Left lung (tissue), 10 donors: ENCODE results near the gene NKD2. TPM values are rescaled to one million over a fixed set of nuclear protein-coding genes. Genes with fewer than 3 reads are reported as not detected.

ENCODE experiments used
- ATAC-seq: fragments of 200-7000 bp; cut with Tn5 transposase; one replicate; pipeline ENCODE4 v1.9.1; 2020; ENCODE audit warnings: moderate library complexity
- DNase-seq, 4 donors: peaks; one replicate each; pipeline ENCODE4 v3.0.0-alpha.2; 2013 to 2020
- H3K27ac ChIP-seq, 2 donors: fragments of 200-600 bp; sonication (generic) in 1 of 2; one replicate each; pipeline versions ENCODE4 v1.5.0 to v1.8.0; 2020 to 2021
- H3K27me3 ChIP-seq, 2 donors: fragments of 200-600 bp; sonication (generic) in 1 of 2; one replicate each; pipeline versions ENCODE4 v1.5.0 to v1.8.0; 2020 to 2021
- H3K36me3 ChIP-seq, 2 donors: fragments of 200-600 bp; sonication (generic) in 1 of 2; one replicate each; pipeline versions ENCODE4 v1.5.0 to v1.8.0; 2020 to 2021
- H3K4me1 ChIP-seq, 2 donors: fragments of 200-600 bp; one replicate each; pipeline ENCODE4 v1.8.0; 2021
- H3K4me3 ChIP-seq, 2 donors: fragments of 200-600 bp; sonication (generic) in 1 of 2; one replicate each; pipeline versions ENCODE4 v1.5.0 to v1.8.0; 2020 to 2021; ENCODE audit warnings: mild to moderate bottlenecking in 1 of 2
- H3K9me3 ChIP-seq, 2 donors: fragments of 200-600 bp; sonication (generic) in 1 of 2; one replicate each; pipeline versions ENCODE4 v1.5.0 to v1.8.0; 2020 to 2021
- CTCF ChIP-seq, 2 donors: fragments of 200-600 bp; sonication (generic) in 1 of 2; IDR thresholded peaks; one replicate each; pipeline versions ENCODE4 v1.5.0 to v1.8.0; 2021; ENCODE audit warnings: antibody characterized with exemption in 2 of 2
- intact Hi-C, 2 donors: fragments of 100-400 bp; cut with DNase I; formaldehyde crosslinking; loops; one replicate each; pipeline versions ENCODE4 v1.11.2 to v1.14.2; 2022
- polyA plus RNA-seq, 6 donors: library from polyadenylated mRNA; unstranded; fragments of 120-200 nt; gene quantifications; one replicate each; pipeline ENCODE4 v1.2.1, GENCODE V29; 2013; ENCODE audit not compliant: insufficient read length in 6 of 6
- total RNA-seq, 2 donors: library from RNA; stranded (reverse); fragmentation: NEBNext Ultra II Directional; extraction: Animal tissue kit (Norgen Biotek cat#: 25700); gene quantifications; one replicate each; pipeline ENCODE4 v1.2.1, GENCODE V29; 2021
- donor health status: DM: no; HTN: yes; CAD: no.
- donor health status: DM: no; HTN: no; CAD: no.

NKD2 gene
- total and polyA plus RNA-seq, 8 donors: 6.3 to 61.5 (median 10.3) TPM

GRCh38 chr5:1005904-1006655, 2.5 kb upstream of the NKD2 start:
- Histone ChIP-seq H3K27me3 (peaks cover 21 to 80% of the 10 kb centered on the region in 2 donors), H3K9me3 (no peaks in the 10 kb centered on the region), H3K4me1 (peaks cover 11 to 28% of the 10 kb centered on the region in 2 donors), H3K4me3 (no peak overlapping the region), H3K27ac (no peak overlapping the region), H3K36me3 (no peaks in the 10 kb centered on the region)
- TF ChIP-seq CTCF (IDR thresholded peaks at IDR 0.05): no peak
- intact Hi-C loops: no loop called here
- DNase-seq (peak in 2 of 4 donors; percentile 30 to 46), ATAC-seq (no peak)

GRCh38 chr5:1006656-1007071, 1.9 kb upstream of the NKD2 start:
- no peak for TF ChIP-seq CTCF (IDR thresholded peaks at IDR 0.05)
- H3K9me3 ChIP-seq: no peaks in the 10 kb centered on the region
- intact Hi-C loops: no loop called here
- no peak overlapping the region for H3K4me3 ChIP-seq
- H3K27ac ChIP-seq: no peak overlapping the region
- H3K36me3 ChIP-seq: no peaks in the 10 kb centered on the region
- peaks cover 11 to 28% of the 10 kb centered on the region in 2 donors for H3K4me1 ChIP-seq
- peaks cover 21 to 85% of the 10 kb centered on the region in 2 donors for H3K27me3 ChIP-seq
- no peak for ATAC-seq
- peak in 1 of 4 donors; percentile 32 for DNase-seq

- intact Hi-C loops: no loop called here
- peaks cover 11 to 28% of the 10 kb centered on the region in 2 donors for H3K4me1 ChIP-seq
- peaks cover 21 to 89% of the 10 kb centered on the region in 2 donors for H3K27me3 ChIP-seq
- ATAC-seq (no peak), DNase-seq (peak in 1 of 4 donors; percentile 65)
- H3K27ac ChIP-seq: no peak overlapping the region
- no peak overlapping the region for H3K4me3 ChIP-seq
- TF ChIP-seq CTCF (IDR thresholded peaks at IDR 0.05): no peak
- no peaks in the 10 kb centered on the region for H3K9me3 ChIP-seq
- H3K36me3 ChIP-seq: no peaks in the 10 kb centered on the region
Observed at GRCh38 chr5:1007221-1007680, 1.4 kb upstream of the NKD2 start.

GRCh38 chr5:1007681-1008450, 736 bp upstream of the NKD2 start:
- ATAC-seq (no peak), DNase-seq (peak in 2 of 4 donors; percentile 36 to 71)
- Histone ChIP-seq H3K4me3 (peak overlapping the region in 1 of 2 donors; percentile 39), H3K27ac (no peak overlapping the region), H3K4me1 (peaks cover 11 to 28% of the 10 kb centered on the region in 2 donors), H3K27me3 (peaks cover 21 to 89% of the 10 kb centered on the region in 2 donors), H3K9me3 (no peaks in the 10 kb centered on the region), H3K36me3 (no peaks in the 10 kb centered on the region)
- TF ChIP-seq CTCF (IDR thresholded peaks at IDR 0.05): no peak
- intact Hi-C loops: no loop called here
